GM23338 (cell line): Measurements from ENCODE around the gene SSTR1. TPM values are rescaled to one million over a fixed set of nuclear protein-coding genes. Genes with fewer than 3 reads are reported as not detected.

Experiments used
- ATAC-seq: fragments of 200-7000 bp; cut with Tn5 transposase; 3 replicates; pipeline ENCODE4 v1.9.1; 2020
- DNase-seq: peaks from one replicate; pipeline ENCODE4 v3.0.0-alpha.2; 2015; ENCODE audit warnings: low spot score
- H2AFZ ChIP-seq: fragments of 200-600 bp; sonication (generic); 2 replicates; pipeline ENCODE4 v1.8.0; 2016; ENCODE audit warnings: antibody characterized with exemption, mild to moderate bottlenecking, moderate library complexity
- H3F3A ChIP-seq: fragments of 200-600 bp; sonication (generic); replicated peaks from 2 replicates; pipeline ENCODE4 v1.8.0; 2017; ENCODE audit warnings: antibody characterized with exemption, mixed run types, low read depth
- H3K27ac ChIP-seq: fragments of 200-600 bp; sonication (generic); 2 replicates; pipeline ENCODE4 v1.6.1; 2016; ENCODE audit warnings: low read depth
- H3K27me3 ChIP-seq: fragments of 200-600 bp; sonication (generic); 2 replicates; pipeline ENCODE4 v1.8.0; 2016; ENCODE audit warnings: mild to moderate bottlenecking, mixed run types, moderate library complexity; ENCODE audit not compliant: insufficient read depth
- H3K36me3 ChIP-seq: fragments of 200-600 bp; sonication (generic); 2 replicates; pipeline ENCODE4 v1.8.0; 2016; ENCODE audit warnings: mild to moderate bottlenecking; ENCODE audit not compliant: insufficient read depth
- H3K4me1 ChIP-seq: fragments of 200-600 bp; sonication (generic); 2 replicates; pipeline ENCODE4 v1.8.0; 2016; ENCODE audit warnings: mild to moderate bottlenecking, moderate library complexity; ENCODE audit not compliant: insufficient read depth
- H3K4me2 ChIP-seq: fragments of 200-600 bp; sonication (generic); 2 replicates; pipeline ENCODE4 v1.7.1; 2017; ENCODE audit warnings: mixed run types
- H3K4me3 ChIP-seq: fragments of 200-600 bp; sonication (generic); 2 replicates; pipeline ENCODE4 v1.6.1; 2016; ENCODE audit warnings: mixed run types
- H3K79me2 ChIP-seq: fragments of 200-600 bp; sonication (generic); replicated peaks from 2 replicates; pipeline ENCODE4 v1.8.0; 2017; ENCODE audit warnings: mild to moderate bottlenecking; ENCODE audit not compliant: insufficient read depth
- H3K9me2 ChIP-seq: fragments of 200-600 bp; sonication (generic); 2 replicates; pipeline ENCODE4 v1.8.0; 2017; ENCODE audit not compliant: insufficient read depth
- H4K20me1 ChIP-seq: fragments of 200-600 bp; sonication (generic); replicated peaks from 2 replicates; pipeline ENCODE4 v1.8.0; 2017; ENCODE audit warnings: mild to moderate bottlenecking; ENCODE audit not compliant: insufficient read depth
- H3K27ac Mint-ChIP-seq: 2 replicates; pipeline ENCODE4 v1.8.0; 2020; ENCODE audit warnings: inconsistent platforms, mild to moderate bottlenecking, moderate library complexity, mixed read lengths
- H3K27me3 Mint-ChIP-seq: 3 replicates; pipeline ENCODE4 v1.8.0; 2022; ENCODE audit warnings: low read depth, mild to moderate bottlenecking, moderate library complexity, mixed read lengths, inconsistent platforms; ENCODE audit not compliant: insufficient read depth, poor library complexity
- H3K36me3 Mint-ChIP-seq: 3 replicates; pipeline ENCODE4 v1.8.0; 2021; ENCODE audit warnings: low read depth, mild to moderate bottlenecking, inconsistent platforms, moderate library complexity, mixed read lengths
- H3K4me1 Mint-ChIP-seq: 3 replicates; pipeline ENCODE4 v1.8.0; 2020; ENCODE audit warnings: mild to moderate bottlenecking, inconsistent platforms, mixed read lengths
- H3K4me3 Mint-ChIP-seq: 3 replicates; pipeline ENCODE4 v1.8.0; 2021; ENCODE audit warnings: moderate library complexity, mild to moderate bottlenecking, inconsistent platforms, mixed read lengths
- H3K9me3 Mint-ChIP-seq: 3 replicates; pipeline ENCODE4 v1.8.0; 2020; ENCODE audit warnings: moderate library complexity, mild to moderate bottlenecking, inconsistent platforms, mixed read lengths
- CREB1 ChIP-seq: fragments of 250-450 bp; sonication (Bioruptor Pico); IDR thresholded peaks from 2 replicates; pipeline ENCODE4 v1.5.0; 2020; ENCODE audit warnings: low read depth, mild to moderate bottlenecking, moderate library complexity
- EZH2phosphoT487 ChIP-seq: fragments of 200-600 bp; sonication (generic); IDR thresholded peaks from one replicate; pipeline ENCODE4 v1.8.1; 2018; ENCODE audit warnings: antibody characterized with exemption; ENCODE audit not compliant: unreplicated experiment
- ZNF114 ChIP-seq: fragments of 250-450 bp; sonication (Bioruptor Pico); IDR thresholded peaks from 2 replicates; pipeline ENCODE4 v1.5.0; 2020; ENCODE audit warnings: mild to moderate bottlenecking, moderate library complexity
- ZNF331 ChIP-seq: fragments of 250-450 bp; sonication (Bioruptor Pico); IDR thresholded peaks from 2 replicates; pipeline ENCODE4 v1.5.0; 2020; ENCODE audit warnings: low read depth, mild to moderate bottlenecking, moderate library complexity
- polyA plus RNA-seq: library from polyadenylated mRNA; unstranded; fragments of >200 nt; fragmentation: Nextera tagmentation; extraction: Ambion mirVana; gene quantifications from 2 replicates; pipeline ENCODE4 v1.2.1, GENCODE V29; 2016
- total RNA-seq: library from RNA; depleted of rRNA; stranded (reverse); fragments of >200 nt; shearing (Covaris generic); gene quantifications from 2 replicates; pipeline ENCODE4 v1.2.3, GENCODE V29; 2014; rRNA removed
- TF ChIP-seq, protein P1 (sequence below), 2 experiments: fragments of 200-600 bp in 1 of 2; sonication (generic) in 1 of 2; conservative IDR thresholded peaks; 2 replicates each; pipeline versions ENCODE4 v1.5.1 to v1.6.1; 2016 to 2017; ENCODE audit warnings: antibody characterized with exemption in 2 of 2, low read depth in 2 of 2, mild to moderate bottlenecking in 2 of 2, moderate library complexity in 1 of 2
- TF ChIP-seq, protein P2 (sequence below): fragments of 250-450 bp; sonication (Bioruptor Pico); IDR thresholded peaks from 2 replicates; pipeline ENCODE4 v1.5.0; 2020; ENCODE audit warnings: mild to moderate bottlenecking, moderate library complexity

The SSTR1 gene
- total and polyA plus RNA-seq, 2 experiments from 2014 or later = 0.42 to 0.80 TPM

DNA sequence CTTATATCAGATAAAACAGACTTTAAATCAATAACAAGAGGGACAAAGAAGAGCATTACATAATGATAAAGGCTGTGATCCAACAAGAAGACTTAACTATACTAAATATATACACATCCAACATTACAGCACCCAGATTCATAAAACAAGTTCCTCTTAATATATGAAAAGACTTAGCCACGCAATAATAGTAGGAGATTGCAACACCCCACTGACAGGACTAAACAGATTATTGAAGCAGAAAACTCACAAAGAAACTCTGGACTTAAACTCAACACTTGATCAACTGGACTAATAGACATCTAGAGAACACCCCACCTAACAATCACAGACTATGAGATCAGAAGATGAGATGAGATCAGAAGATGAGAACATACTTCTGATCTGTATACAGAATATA, 53.9 kb downstream of the SSTR1 start:
- no peak for DNase-seq
- Histone ChIP-seq H3K36me3 (no peaks in the 10 kb centered on the region), H3K9me2 (no peaks in the 10 kb centered on the region), H3K4me3 (no peak overlapping the region), H3K4me1 (no peaks in the 10 kb centered on the region), H3K4me2 (no peak overlapping the region), H4K20me1 (no peaks in the 10 kb centered on the region), H3K27ac (no peak overlapping the region), H2AFZ (no peak overlapping the region), H3K27me3 (peaks cover 79% of the 10 kb centered on the region), H3K79me2 (no peaks in the 10 kb centered on the region), H3F3A (no peaks in the 10 kb centered on the region)
- ATAC-seq = no peak
- peaks cover 12% of the 10 kb centered on the region for H3K27me3 Mint-ChIP-seq
- peaks cover 6% of the 10 kb centered on the region for H3K9me3 Mint-ChIP-seq
- H3K4me3 Mint-ChIP-seq = no peak overlapping the region
- H3K36me3 Mint-ChIP-seq = no peaks in the 10 kb centered on the region
- TF ChIP-seq ZNF114 (CRISPR knock-in tag) (no peak), ZNF331 (CRISPR knock-in tag) (no peak), EZH2phosphoT487 (no peak), CREB1 (CRISPR knock-in tag) (no peak)
- TF ChIP-seq, protein P1, sequence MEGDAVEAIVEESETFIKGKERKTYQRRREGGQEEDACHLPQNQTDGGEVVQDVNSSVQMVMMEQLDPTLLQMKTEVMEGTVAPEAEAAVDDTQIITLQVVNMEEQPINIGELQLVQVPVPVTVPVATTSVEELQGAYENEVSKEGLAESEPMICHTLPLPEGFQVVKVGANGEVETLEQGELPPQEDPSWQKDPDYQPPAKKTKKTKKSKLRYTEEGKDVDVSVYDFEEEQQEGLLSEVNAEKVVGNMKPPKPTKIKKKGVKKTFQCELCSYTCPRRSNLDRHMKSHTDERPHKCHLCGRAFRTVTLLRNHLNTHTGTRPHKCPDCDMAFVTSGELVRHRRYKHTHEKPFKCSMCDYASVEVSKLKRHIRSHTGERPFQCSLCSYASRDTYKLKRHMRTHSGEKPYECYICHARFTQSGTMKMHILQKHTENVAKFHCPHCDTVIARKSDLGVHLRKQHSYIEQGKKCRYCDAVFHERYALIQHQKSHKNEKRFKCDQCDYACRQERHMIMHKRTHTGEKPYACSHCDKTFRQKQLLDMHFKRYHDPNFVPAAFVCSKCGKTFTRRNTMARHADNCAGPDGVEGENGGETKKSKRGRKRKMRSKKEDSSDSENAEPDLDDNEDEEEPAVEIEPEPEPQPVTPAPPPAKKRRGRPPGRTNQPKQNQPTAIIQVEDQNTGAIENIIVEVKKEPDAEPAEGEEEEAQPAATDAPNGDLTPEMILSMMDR (conservative IDR thresholded peaks at IDR 0.05; ENCODE audit: low read depth in 2 of 2) = no peak
- TF ChIP-seq, protein P2, sequence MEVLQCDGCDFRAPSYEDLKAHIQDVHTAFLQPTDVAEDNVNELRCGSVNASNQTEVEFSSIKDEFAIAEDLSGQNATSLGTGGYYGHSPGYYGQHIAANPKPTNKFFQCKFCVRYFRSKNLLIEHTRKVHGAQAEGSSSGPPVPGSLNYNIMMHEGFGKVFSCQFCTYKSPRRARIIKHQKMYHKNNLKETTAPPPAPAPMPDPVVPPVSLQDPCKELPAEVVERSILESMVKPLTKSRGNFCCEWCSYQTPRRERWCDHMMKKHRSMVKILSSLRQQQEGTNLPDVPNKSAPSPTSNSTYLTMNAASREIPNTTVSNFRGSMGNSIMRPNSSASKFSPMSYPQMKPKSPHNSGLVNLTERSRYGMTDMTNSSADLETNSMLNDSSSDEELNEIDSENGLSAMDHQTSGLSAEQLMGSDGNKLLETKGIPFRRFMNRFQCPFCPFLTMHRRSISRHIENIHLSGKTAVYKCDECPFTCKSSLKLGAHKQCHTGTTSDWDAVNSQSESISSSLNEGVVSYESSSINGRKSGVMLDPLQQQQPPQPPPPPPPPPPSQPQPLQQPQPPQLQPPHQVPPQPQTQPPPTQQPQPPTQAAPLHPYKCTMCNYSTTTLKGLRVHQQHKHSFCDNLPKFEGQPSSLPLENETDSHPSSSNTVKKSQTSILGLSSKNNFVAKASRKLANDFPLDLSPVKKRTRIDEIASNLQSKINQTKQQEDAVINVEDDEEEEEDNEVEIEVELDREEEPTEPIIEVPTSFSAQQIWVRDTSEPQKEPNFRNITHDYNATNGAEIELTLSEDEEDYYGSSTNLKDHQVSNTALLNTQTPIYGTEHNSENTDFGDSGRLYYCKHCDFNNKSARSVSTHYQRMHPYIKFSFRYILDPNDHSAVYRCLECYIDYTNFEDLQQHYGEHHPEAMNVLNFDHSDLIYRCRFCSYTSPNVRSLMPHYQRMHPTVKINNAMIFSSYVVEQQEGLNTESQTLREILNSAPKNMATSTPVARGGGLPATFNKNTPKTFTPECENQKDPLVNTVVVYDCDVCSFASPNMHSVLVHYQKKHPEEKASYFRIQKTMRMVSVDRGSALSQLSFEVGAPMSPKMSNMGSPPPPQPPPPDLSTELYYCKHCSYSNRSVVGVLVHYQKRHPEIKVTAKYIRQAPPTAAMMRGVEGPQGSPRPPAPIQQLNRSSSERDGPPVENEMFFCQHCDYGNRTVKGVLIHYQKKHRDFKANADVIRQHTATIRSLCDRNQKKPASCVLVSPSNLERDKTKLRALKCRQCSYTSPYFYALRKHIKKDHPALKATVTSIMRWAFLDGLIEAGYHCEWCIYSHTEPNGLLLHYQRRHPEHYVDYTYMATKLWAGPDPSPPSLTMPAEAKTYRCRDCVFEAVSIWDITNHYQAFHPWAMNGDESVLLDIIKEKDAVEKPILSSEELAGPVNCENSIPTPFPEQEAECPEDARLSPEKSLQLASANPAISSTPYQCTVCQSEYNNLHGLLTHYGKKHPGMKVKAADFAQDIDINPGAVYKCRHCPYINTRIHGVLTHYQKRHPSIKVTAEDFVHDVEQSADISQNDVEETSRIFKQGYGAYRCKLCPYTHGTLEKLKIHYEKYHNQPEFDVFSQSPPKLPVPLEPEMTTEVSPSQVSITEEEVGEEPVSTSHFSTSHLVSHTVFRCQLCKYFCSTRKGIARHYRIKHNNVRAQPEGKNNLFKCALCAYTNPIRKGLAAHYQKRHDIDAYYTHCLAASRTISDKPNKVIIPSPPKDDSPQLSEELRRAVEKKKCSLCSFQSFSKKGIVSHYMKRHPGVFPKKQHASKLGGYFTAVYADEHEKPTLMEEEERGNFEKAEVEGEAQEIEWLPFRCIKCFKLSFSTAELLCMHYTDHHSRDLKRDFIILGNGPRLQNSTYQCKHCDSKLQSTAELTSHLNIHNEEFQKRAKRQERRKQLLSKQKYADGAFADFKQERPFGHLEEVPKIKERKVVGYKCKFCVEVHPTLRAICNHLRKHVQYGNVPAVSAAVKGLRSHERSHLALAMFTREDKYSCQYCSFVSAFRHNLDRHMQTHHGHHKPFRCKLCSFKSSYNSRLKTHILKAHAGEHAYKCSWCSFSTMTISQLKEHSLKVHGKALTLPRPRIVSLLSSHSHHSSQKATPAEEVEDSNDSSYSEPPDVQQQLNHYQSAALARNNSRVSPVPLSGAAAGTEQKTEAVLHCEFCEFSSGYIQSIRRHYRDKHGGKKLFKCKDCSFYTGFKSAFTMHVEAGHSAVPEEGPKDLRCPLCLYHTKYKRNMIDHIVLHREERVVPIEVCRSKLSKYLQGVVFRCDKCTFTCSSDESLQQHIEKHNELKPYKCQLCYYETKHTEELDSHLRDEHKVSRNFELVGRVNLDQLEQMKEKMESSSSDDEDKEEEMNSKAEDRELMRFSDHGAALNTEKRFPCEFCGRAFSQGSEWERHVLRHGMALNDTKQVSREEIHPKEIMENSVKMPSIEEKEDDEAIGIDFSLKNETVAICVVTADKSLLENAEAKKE (CRISPR knock-in tag) = no peak
- H3K27ac Mint-ChIP-seq = no peak overlapping the region
- H3K4me1 Mint-ChIP-seq = peaks cover 1% of the 10 kb centered on the region; the same call in 1 of the 3 replicates

Other genes with a start within 250 kb of the SSTR1 start
- gene CLEC14A, start 48.2 kb downstream of the SSTR1 start, total RNA-seq = not detected in 2 replicates
- not detected in 2 replicates for gene CLEC14A, start 48.2 kb downstream of the SSTR1 start, polyA plus RNA-seq